ENCODE measurements around the gene PSRC1.

Gene PSRC1

GRCh38 chr1:109261578-109261977 is 21.4 kb downstream of the PSRC1 start:
- Histone ChIP-seq H3K27me3 (ENCODE audit: insufficient read depth, low read length) (no peaks in the 10 kb centered on the region), H3K36me3 (ENCODE audit: insufficient read depth, low read depth, low read length) (peaks cover 36% of the 10 kb centered on the region), H3K9me3 (ENCODE audit: insufficient read depth, low read depth, low read length) (no peaks in the 10 kb centered on the region), H3K4me3 (ENCODE audit: low read length) (no peak overlapping the region), H3K27ac (ENCODE audit: low read length) (no peak overlapping the region), H3K4me1 (ENCODE audit: insufficient read depth, low read length) (peaks cover 6% of the 10 kb centered on the region; the same call in 1 of the 2 replicates), H3K9ac (ENCODE audit: low read depth, low read length) (no peak overlapping the region)

GRCh38 chr1:109261006-109261405 is 21.9 kb downstream of the PSRC1 start:
- Histone ChIP-seq H3K4me3 (ENCODE audit: low read length) (no peak overlapping the region), H3K36me3 (ENCODE audit: insufficient read depth, low read depth, low read length) (peaks cover 34% of the 10 kb centered on the region), H3K9ac (ENCODE audit: low read depth, low read length) (no peak overlapping the region), H3K27ac (ENCODE audit: low read length) (no peak overlapping the region), H3K4me1 (ENCODE audit: insufficient read depth, low read length) (peaks cover 6% of the 10 kb centered on the region; the same call in 1 of the 2 replicates), H3K27me3 (ENCODE audit: insufficient read depth, low read length) (no peaks in the 10 kb centered on the region), H3K9me3 (ENCODE audit: insufficient read depth, low read depth, low read length) (no peaks in the 10 kb centered on the region)

- H3K36me3 ChIP-seq (ENCODE audit: insufficient read depth, low read depth, low read length), result peaks cover 23% of the 10 kb centered on the region
- no peaks in the 10 kb centered on the region for H3K9me3 ChIP-seq (ENCODE audit: insufficient read depth, low read depth, low read length)
- H3K4me3 ChIP-seq (ENCODE audit: low read length), result peak overlapping the region; percentile 26; the same call in 1 of the 2 replicates
- H3K9ac ChIP-seq (ENCODE audit: low read depth, low read length), result peak overlapping the region; percentile 63; the same call in 1 of the 2 replicates
- no peaks in the 10 kb centered on the region for H3K27me3 ChIP-seq (ENCODE audit: insufficient read depth, low read length)
- no peak overlapping the region for H3K27ac ChIP-seq (ENCODE audit: low read length)
- H3K4me1 ChIP-seq (ENCODE audit: insufficient read depth, low read length), result peaks cover 11% of the 10 kb centered on the region; the same call in 1 of the 2 replicates
Observed at GRCh38 chr1:109259674-109260557, 23.0 kb downstream of the PSRC1 start.

- Histone ChIP-seq H3K27ac (ENCODE audit: low read length) (no peak overlapping the region), H3K4me3 (ENCODE audit: low read length) (no peak overlapping the region), H3K9me3 (ENCODE audit: insufficient read depth, low read depth, low read length) (no peaks in the 10 kb centered on the region), H3K27me3 (ENCODE audit: insufficient read depth, low read length) (no peaks in the 10 kb centered on the region), H3K9ac (ENCODE audit: low read depth, low read length) (peak overlapping the region; percentile 32; the same call in 1 of the 2 replicates), H3K36me3 (ENCODE audit: insufficient read depth, low read depth, low read length) (peaks cover 17% of the 10 kb centered on the region), H3K4me1 (ENCODE audit: insufficient read depth, low read length) (peaks cover 22% of the 10 kb centered on the region; the same call in 1 of the 2 replicates)
Observed at GRCh38 chr1:109258481-109259466, 24.2 kb downstream of the PSRC1 start.

- Histone ChIP-seq H3K27ac (ENCODE audit: low read length) (no peak overlapping the region), H3K4me1 (ENCODE audit: insufficient read depth, low read length) (peaks cover 26% of the 10 kb centered on the region; the same call in 1 of the 2 replicates), H3K4me3 (ENCODE audit: low read length) (no peak overlapping the region), H3K9ac (ENCODE audit: low read depth, low read length) (no peak overlapping the region), H3K36me3 (ENCODE audit: insufficient read depth, low read depth, low read length) (peaks cover 17% of the 10 kb centered on the region), H3K9me3 (ENCODE audit: insufficient read depth, low read depth, low read length) (no peaks in the 10 kb centered on the region), H3K27me3 (ENCODE audit: insufficient read depth, low read length) (no peaks in the 10 kb centered on the region)
Observed at GRCh38 chr1:109257682-109258421, 25.1 kb downstream of the PSRC1 start.

GRCh38 chr1:109256971-109257681 is 25.8 kb downstream of the PSRC1 start:
- peaks cover 22% of the 10 kb centered on the region for H3K36me3 ChIP-seq (ENCODE audit: insufficient read depth, low read depth, low read length)
- H3K9ac ChIP-seq (ENCODE audit: low read depth, low read length), result no peak overlapping the region
- no peaks in the 10 kb centered on the region for H3K9me3 ChIP-seq (ENCODE audit: insufficient read depth, low read depth, low read length)
- H3K4me1 ChIP-seq (ENCODE audit: insufficient read depth, low read length), result peaks cover 26% of the 10 kb centered on the region; the same call in 1 of the 2 replicates
- no peak overlapping the region for H3K27ac ChIP-seq (ENCODE audit: low read length)
- H3K27me3 ChIP-seq (ENCODE audit: insufficient read depth, low read length), result no peaks in the 10 kb centered on the region
- H3K4me3 ChIP-seq (ENCODE audit: low read length), result no peak overlapping the region

GRCh38 chr1:109256085-109256484 is 26.9 kb downstream of the PSRC1 start:
- Histone ChIP-seq H3K4me3 (ENCODE audit: low read length) (no peak overlapping the region), H3K27ac (ENCODE audit: low read length) (no peak overlapping the region), H3K9me3 (ENCODE audit: insufficient read depth, low read depth, low read length) (no peaks in the 10 kb centered on the region), H3K9ac (ENCODE audit: low read depth, low read length) (peak overlapping the region; percentile 77; the same call in 1 of the 2 replicates), H3K4me1 (ENCODE audit: insufficient read depth, low read length) (peaks cover 26% of the 10 kb centered on the region; the same call in 1 of the 2 replicates), H3K27me3 (ENCODE audit: insufficient read depth, low read length) (no peaks in the 10 kb centered on the region), H3K36me3 (ENCODE audit: insufficient read depth, low read depth, low read length) (peaks cover 25% of the 10 kb centered on the region; the same call in 1 of the 2 replicates)

GRCh38 chr1:109255678-109256077 is 27.3 kb downstream of the PSRC1 start:
- peaks cover 3% of the 10 kb centered on the region for H3K27me3 ChIP-seq (ENCODE audit: insufficient read depth, low read length)
- H3K9me3 ChIP-seq (ENCODE audit: insufficient read depth, low read depth, low read length), result no peaks in the 10 kb centered on the region
- peaks cover 26% of the 10 kb centered on the region; the same call in 1 of the 2 replicates for H3K4me1 ChIP-seq (ENCODE audit: insufficient read depth, low read length)
- peaks cover 23% of the 10 kb centered on the region; the same call in 1 of the 2 replicates for H3K36me3 ChIP-seq (ENCODE audit: insufficient read depth, low read depth, low read length)
- peak overlapping the region; percentile 77 for H3K9ac ChIP-seq (ENCODE audit: low read depth, low read length)
- H3K27ac ChIP-seq (ENCODE audit: low read length), result peak overlapping the region; percentile 62
- H3K4me3 ChIP-seq (ENCODE audit: low read length), result peak overlapping the region; percentile 42; the same call in 1 of the 2 replicates

- Histone ChIP-seq H3K36me3 (ENCODE audit: insufficient read depth, low read depth, low read length) (peaks cover 23% of the 10 kb centered on the region; the same call in 1 of the 2 replicates), H3K4me1 (ENCODE audit: insufficient read depth, low read length) (peaks cover 26% of the 10 kb centered on the region; the same call in 1 of the 2 replicates), H3K9me3 (ENCODE audit: insufficient read depth, low read depth, low read length) (no peaks in the 10 kb centered on the region), H3K4me3 (ENCODE audit: low read length) (peak overlapping the region; percentile 42; the same call in 1 of the 2 replicates), H3K27me3 (ENCODE audit: insufficient read depth, low read length) (peaks cover 8% of the 10 kb centered on the region), H3K9ac (ENCODE audit: low read depth, low read length) (peak overlapping the region; percentile 77), H3K27ac (ENCODE audit: low read length) (peak overlapping the region; percentile 62)
Observed at GRCh38 chr1:109255097-109255651, 27.8 kb downstream of the PSRC1 start.

GRCh38 chr1:109254621-109255096 is 28.3 kb downstream of the PSRC1 start:
- Histone ChIP-seq H3K9me3 (ENCODE audit: insufficient read depth, low read depth, low read length) (no peaks in the 10 kb centered on the region), H3K27ac (ENCODE audit: low read length) (no peak overlapping the region), H3K9ac (ENCODE audit: low read depth, low read length) (peak overlapping the region; percentile 77; the same call in 1 of the 2 replicates), H3K4me1 (ENCODE audit: insufficient read depth, low read length) (peaks cover 25% of the 10 kb centered on the region; the same call in 1 of the 2 replicates), H3K27me3 (ENCODE audit: insufficient read depth, low read length) (peaks cover 10% of the 10 kb centered on the region), H3K36me3 (ENCODE audit: insufficient read depth, low read depth, low read length) (peaks cover 23% of the 10 kb centered on the region; the same call in 1 of the 2 replicates), H3K4me3 (ENCODE audit: low read length) (peak overlapping the region; percentile 42; the same call in 1 of the 2 replicates)

Data from iPS-20b (cell line).